Fibroblast of skin of left quadriceps (primary cell): ENCODE measurements around the gene GATD1.
"Not testable (repeated sequence)": the region's sequence is repeated elsewhere in the genome, so short reads cannot be mapped to it uniquely, and the experiment has no call there.

Experiments used
- DNase-seq, 2 experiments: peaks; one replicate each; pipeline ENCODE4 v3.0.0-alpha.2; 2013; ENCODE audit warnings: low read depth in 2 of 2

The GATD1 gene

GRCh38 chr11:763549-764321 lies 13.6 kb downstream of the GATD1 start:
- no peak for DNase-seq

- DNase-seq = no peak
These were observed 14.2 kb downstream of the GATD1 start for GRCh38 chr11:763073-763463.

GRCh38 chr11:762421-763072 lies 14.7 kb downstream of the GATD1 start:
- peak in 1 of 2 experiments; percentile 18 for DNase-seq

GRCh38 chr11:761526-762108 lies 15.7 kb downstream of the GATD1 start:
- DNase-seq = no peak

- no peak for DNase-seq
These were observed 17.1 kb downstream of the GATD1 start for GRCh38 chr11:760236-760635.

- no peak for DNase-seq
These were observed 27.6 kb downstream of the GATD1 start for GRCh38 chr11:749731-750130.

GRCh38 chr11:748007-748359 lies 29.3 kb downstream of the GATD1 start:
- DNase-seq = no peak

- peak; percentile 53 to 60 for DNase-seq
These were observed 29.9 kb downstream of the GATD1 start, which contains the start of gene TALDO1 for GRCh38 chr11:747158-748006. TSS of gene TALDO1 (plus strand) at chr11:747464. CDS start at chr11:747482, 18 bp downstream.

- DNase-seq = no peak
These were observed 30.8 kb downstream of the GATD1 start for GRCh38 chr11:746289-747157.

- no peak for DNase-seq
These were observed 31.9 kb downstream of the GATD1 start for GRCh38 chr11:745428-745827.

- DNase-seq = no peak
These were observed 34.6 kb downstream of the GATD1 start for GRCh38 chr11:742571-743201.

- DNase-seq = no peak
These were observed 35.1 kb downstream of the GATD1 start for GRCh38 chr11:742156-742546.

GRCh38 chr11:737899-738298 lies 39.4 kb downstream of the GATD1 start:
- DNase-seq = not testable (repeated sequence)

GRCh38 chr11:737366-737765 lies 39.9 kb downstream of the GATD1 start:
- DNase-seq = no peak

- DNase-seq = not testable (repeated sequence)
These were observed 42.7 kb downstream of the GATD1 start for GRCh38 chr11:734541-734940.

- no peak for DNase-seq
These were observed 44.2 kb downstream of the GATD1 start for GRCh38 chr11:733072-733471.

GRCh38 chr11:729492-730074 lies 47.7 kb downstream of the GATD1 start:
- no peak for DNase-seq

GRCh38 chr11:728901-729491 lies 48.3 kb downstream of the GATD1 start:
- no peak for DNase-seq

- no peak for DNase-seq
These were observed 49.2 kb downstream of the GATD1 start for GRCh38 chr11:727859-728748.
